K562 (cell line): Measurements from ENCODE around the gene PPP4C. TPM values are rescaled to one million over a fixed set of nuclear protein-coding genes. Genes with fewer than 3 reads are reported as not detected.

Experiments used
- ATF7 ChIP-seq: fragments of 450-650 bp; IDR thresholded peaks from 2 replicates; pipeline ENCODE4 v1.7.1; 2014; ENCODE audit warnings: mild to moderate bottlenecking, moderate library complexity
- CXXC5 ChIP-seq: fragments of 250-450 bp; sonication (Bioruptor Pico); IDR thresholded peaks from 2 replicates; pipeline ENCODE4 v1.8.0; 2022; ENCODE audit warnings: inconsistent platforms, mild to moderate bottlenecking, moderate library complexity
- POLR2A ChIP-seq: fragments of 450-650 bp; conservative IDR thresholded peaks from 2 replicates; pipeline ENCODE4 v1.6.1; 2016
- RAD51 ChIP-seq: fragments of 450-650 bp; IDR thresholded peaks from 2 replicates; pipeline ENCODE4 v1.7.1; 2016; ENCODE audit warnings: low read depth, mild to moderate bottlenecking, borderline replicate concordance
- ZNF436 ChIP-seq: fragments of 250-450, 450-650 bp; sonication (Bioruptor Pico); formaldehyde crosslinking; IDR thresholded peaks from 2 replicates; pipeline ENCODE4 v1.7.0; 2020; ENCODE audit warnings: mild to moderate bottlenecking
- polyA plus RNA-seq, 8 experiments: library from polyadenylated mRNA; depleted of rRNA in 4 of 8; stranded (reverse) in 5 of 8; unstranded in 3 of 8; fragments of >200 nt; fragmentation: Nextera tagmentation in 2 of 8; fragmentation: Illumina TruSeq in 1 of 8; extraction: Ambion mirVana in 2 of 8; extraction: Trizol in 1 of 8; gene quantifications; 2 replicates each; pipeline versions ENCODE4 v1.2.1 to v1.2.3, GENCODE V29; 2011 to 2014; ENCODE audit warnings: inconsistent platforms in 1 of 8, missing spikeins in 1 of 8
- total RNA-seq, 7 experiments: library from RNA; depleted of rRNA in 6 of 7; stranded (reverse); fragments of >200 nt in 6 of 7; fragmentation: Illumina TruSeq in 2 of 7; extraction: Trizol in 2 of 7; gene quantifications; 2 replicates each; pipeline versions ENCODE4 v1.2.1 to v1.2.3, GENCODE V29; 2011 to 2021; ENCODE audit warnings: low replicate concordance in 1 of 7
- TF ChIP-seq, protein P1 (sequence below): fragments of 450-650 bp; IDR thresholded peaks from 2 replicates; pipeline ENCODE4 v1.6.1; 2016; ENCODE audit warnings: mild to moderate bottlenecking, moderate library complexity
- TF ChIP-seq, protein P2 (sequence below): sonication (generic); formaldehyde crosslinking; IDR thresholded peaks from 2 replicates; pipeline ENCODE4 v1.5.0; 2020; ENCODE audit warnings: missing genetic modification reagents
- TF ChIP-seq, protein P3 (sequence below), 2 experiments: IDR thresholded peaks in 1 of 2; conservative IDR thresholded peaks in 1 of 2; 2 replicates each; pipeline ENCODE4 v1.6.1; 2016; ENCODE audit warnings: low read depth in 2 of 2, mild to moderate bottlenecking in 1 of 2, missing compliant biosample characterization in 1 of 2, missing genetic modification characterization in 1 of 2, moderate library complexity in 1 of 2
- TF ChIP-seq, protein P4 (sequence below): fragments of 450-650 bp; conservative IDR thresholded peaks from 2 replicates; pipeline ENCODE4 v1.6.1; 2016; ENCODE audit warnings: missing genetic modification characterization, low read depth, mild to moderate bottlenecking, missing compliant biosample characterization, moderate library complexity

The PPP4C gene
- total and polyA plus RNA-seq, 9 of the 15 experiments (the other 6 are each of a cell fraction or from before 2014, with no cell fraction given) = 3.5 to 183 (median 131) TPM

DNA sequence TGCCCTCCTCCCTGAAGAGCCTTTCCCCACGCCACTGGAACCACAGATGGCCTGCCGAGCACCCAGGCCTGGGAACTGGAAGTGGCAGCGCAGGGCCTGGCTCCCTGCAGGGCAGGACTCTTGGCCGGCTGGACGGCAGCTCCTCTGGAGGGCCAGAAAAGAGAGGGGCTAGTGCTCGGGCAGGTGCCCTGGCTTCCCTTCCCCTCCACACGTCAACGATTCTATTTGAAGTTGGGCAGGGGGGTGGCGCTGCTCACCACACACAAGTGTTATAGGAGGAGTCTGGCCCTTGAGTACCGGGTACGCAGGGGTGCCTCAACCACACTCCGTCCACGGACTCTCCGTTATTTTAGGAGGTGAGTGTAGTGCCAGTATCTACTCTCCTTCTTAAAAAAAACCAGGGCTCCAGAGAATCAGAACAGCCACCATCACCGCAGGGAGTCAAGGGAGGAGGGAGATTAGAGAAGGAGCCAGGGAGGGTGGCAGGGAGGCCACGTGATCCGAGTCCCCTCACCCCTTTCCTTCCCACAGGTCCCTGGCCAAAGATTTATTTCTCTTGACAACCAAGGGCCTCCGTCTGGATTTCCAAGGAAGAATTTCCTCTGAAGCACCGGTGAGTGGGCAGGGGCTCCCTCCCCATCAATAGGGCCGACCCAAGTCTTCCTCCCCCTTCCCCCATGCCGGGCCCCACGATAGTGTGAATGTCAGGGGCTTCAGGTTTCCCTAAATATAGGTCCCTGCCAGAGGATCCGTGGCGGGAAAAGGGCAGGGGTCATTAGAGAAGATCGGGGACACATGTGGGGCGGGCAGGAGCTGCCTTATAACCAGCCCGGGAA lies 11.7 kb upstream of the PPP4C start (continued):
- TF ChIP-seq RAD51 (peak; percentile 88), POLR2A (peak; percentile 54), ATF7 (peak; percentile 44; the same call in 1 of the 2 replicates), ZNF436 (CRISPR knock-in tag) (no peak), CXXC5 (CRISPR knock-in tag) (peak; percentile 43; the same call in 1 of the 2 replicates)
- TF ChIP-seq, protein P1, sequence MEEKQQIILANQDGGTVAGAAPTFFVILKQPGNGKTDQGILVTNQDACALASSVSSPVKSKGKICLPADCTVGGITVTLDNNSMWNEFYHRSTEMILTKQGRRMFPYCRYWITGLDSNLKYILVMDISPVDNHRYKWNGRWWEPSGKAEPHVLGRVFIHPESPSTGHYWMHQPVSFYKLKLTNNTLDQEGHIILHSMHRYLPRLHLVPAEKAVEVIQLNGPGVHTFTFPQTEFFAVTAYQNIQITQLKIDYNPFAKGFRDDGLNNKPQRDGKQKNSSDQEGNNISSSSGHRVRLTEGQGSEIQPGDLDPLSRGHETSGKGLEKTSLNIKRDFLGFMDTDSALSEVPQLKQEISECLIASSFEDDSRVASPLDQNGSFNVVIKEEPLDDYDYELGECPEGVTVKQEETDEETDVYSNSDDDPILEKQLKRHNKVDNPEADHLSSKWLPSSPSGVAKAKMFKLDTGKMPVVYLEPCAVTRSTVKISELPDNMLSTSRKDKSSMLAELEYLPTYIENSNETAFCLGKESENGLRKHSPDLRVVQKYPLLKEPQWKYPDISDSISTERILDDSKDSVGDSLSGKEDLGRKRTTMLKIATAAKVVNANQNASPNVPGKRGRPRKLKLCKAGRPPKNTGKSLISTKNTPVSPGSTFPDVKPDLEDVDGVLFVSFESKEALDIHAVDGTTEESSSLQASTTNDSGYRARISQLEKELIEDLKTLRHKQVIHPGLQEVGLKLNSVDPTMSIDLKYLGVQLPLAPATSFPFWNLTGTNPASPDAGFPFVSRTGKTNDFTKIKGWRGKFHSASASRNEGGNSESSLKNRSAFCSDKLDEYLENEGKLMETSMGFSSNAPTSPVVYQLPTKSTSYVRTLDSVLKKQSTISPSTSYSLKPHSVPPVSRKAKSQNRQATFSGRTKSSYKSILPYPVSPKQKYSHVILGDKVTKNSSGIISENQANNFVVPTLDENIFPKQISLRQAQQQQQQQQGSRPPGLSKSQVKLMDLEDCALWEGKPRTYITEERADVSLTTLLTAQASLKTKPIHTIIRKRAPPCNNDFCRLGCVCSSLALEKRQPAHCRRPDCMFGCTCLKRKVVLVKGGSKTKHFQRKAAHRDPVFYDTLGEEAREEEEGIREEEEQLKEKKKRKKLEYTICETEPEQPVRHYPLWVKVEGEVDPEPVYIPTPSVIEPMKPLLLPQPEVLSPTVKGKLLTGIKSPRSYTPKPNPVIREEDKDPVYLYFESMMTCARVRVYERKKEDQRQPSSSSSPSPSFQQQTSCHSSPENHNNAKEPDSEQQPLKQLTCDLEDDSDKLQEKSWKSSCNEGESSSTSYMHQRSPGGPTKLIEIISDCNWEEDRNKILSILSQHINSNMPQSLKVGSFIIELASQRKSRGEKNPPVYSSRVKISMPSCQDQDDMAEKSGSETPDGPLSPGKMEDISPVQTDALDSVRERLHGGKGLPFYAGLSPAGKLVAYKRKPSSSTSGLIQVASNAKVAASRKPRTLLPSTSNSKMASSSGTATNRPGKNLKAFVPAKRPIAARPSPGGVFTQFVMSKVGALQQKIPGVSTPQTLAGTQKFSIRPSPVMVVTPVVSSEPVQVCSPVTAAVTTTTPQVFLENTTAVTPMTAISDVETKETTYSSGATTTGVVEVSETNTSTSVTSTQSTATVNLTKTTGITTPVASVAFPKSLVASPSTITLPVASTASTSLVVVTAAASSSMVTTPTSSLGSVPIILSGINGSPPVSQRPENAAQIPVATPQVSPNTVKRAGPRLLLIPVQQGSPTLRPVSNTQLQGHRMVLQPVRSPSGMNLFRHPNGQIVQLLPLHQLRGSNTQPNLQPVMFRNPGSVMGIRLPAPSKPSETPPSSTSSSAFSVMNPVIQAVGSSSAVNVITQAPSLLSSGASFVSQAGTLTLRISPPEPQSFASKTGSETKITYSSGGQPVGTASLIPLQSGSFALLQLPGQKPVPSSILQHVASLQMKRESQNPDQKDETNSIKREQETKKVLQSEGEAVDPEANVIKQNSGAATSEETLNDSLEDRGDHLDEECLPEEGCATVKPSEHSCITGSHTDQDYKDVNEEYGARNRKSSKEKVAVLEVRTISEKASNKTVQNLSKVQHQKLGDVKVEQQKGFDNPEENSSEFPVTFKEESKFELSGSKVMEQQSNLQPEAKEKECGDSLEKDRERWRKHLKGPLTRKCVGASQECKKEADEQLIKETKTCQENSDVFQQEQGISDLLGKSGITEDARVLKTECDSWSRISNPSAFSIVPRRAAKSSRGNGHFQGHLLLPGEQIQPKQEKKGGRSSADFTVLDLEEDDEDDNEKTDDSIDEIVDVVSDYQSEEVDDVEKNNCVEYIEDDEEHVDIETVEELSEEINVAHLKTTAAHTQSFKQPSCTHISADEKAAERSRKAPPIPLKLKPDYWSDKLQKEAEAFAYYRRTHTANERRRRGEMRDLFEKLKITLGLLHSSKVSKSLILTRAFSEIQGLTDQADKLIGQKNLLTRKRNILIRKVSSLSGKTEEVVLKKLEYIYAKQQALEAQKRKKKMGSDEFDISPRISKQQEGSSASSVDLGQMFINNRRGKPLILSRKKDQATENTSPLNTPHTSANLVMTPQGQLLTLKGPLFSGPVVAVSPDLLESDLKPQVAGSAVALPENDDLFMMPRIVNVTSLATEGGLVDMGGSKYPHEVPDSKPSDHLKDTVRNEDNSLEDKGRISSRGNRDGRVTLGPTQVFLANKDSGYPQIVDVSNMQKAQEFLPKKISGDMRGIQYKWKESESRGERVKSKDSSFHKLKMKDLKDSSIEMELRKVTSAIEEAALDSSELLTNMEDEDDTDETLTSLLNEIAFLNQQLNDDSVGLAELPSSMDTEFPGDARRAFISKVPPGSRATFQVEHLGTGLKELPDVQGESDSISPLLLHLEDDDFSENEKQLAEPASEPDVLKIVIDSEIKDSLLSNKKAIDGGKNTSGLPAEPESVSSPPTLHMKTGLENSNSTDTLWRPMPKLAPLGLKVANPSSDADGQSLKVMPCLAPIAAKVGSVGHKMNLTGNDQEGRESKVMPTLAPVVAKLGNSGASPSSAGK = peak; percentile 42; the same call in 1 of the 2 replicates
- TF ChIP-seq, protein P2, sequence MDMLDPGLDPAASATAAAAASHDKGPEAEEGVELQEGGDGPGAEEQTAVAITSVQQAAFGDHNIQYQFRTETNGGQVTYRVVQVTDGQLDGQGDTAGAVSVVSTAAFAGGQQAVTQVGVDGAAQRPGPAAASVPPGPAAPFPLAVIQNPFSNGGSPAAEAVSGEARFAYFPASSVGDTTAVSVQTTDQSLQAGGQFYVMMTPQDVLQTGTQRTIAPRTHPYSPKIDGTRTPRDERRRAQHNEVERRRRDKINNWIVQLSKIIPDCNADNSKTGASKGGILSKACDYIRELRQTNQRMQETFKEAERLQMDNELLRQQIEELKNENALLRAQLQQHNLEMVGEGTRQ (CRISPR knock-in tag) = peak; percentile 79
- TF ChIP-seq, protein P3, sequence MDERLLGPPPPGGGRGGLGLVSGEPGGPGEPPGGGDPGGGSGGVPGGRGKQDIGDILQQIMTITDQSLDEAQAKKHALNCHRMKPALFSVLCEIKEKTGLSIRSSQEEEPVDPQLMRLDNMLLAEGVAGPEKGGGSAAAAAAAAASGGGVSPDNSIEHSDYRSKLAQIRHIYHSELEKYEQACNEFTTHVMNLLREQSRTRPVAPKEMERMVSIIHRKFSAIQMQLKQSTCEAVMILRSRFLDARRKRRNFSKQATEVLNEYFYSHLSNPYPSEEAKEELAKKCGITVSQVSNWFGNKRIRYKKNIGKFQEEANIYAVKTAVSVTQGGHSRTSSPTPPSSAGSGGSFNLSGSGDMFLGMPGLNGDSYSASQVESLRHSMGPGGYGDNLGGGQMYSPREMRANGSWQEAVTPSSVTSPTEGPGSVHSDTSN (CRISPR knock-in tag; IDR thresholded peaks at IDR 0.05; ENCODE audit: low read depth) = no peak
- TF ChIP-seq, protein P3 (tag; conservative IDR thresholded peaks at IDR 0.05; ENCODE audit: low read depth) = peak; percentile 71
- TF ChIP-seq, protein P4, sequence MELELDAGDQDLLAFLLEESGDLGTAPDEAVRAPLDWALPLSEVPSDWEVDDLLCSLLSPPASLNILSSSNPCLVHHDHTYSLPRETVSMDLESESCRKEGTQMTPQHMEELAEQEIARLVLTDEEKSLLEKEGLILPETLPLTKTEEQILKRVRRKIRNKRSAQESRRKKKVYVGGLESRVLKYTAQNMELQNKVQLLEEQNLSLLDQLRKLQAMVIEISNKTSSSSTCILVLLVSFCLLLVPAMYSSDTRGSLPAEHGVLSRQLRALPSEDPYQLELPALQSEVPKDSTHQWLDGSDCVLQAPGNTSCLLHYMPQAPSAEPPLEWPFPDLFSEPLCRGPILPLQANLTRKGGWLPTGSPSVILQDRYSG (tag) = no peak
